HG03066 (cell line): ENCODE measurements around the gene PDXK.

Source experiments
- ATAC-seq: cut with Tn5 transposase; IDR thresholded peaks from one replicate; pipeline ENCODE4 v1.9.1; 2021; ENCODE audit warnings: low read depth; ENCODE audit not compliant: unreplicated experiment

PDXK gene

GRCh38 chr21:43721206-43721605 is 2.3 kb downstream of the PDXK start:
- no peak for ATAC-seq

DNA sequence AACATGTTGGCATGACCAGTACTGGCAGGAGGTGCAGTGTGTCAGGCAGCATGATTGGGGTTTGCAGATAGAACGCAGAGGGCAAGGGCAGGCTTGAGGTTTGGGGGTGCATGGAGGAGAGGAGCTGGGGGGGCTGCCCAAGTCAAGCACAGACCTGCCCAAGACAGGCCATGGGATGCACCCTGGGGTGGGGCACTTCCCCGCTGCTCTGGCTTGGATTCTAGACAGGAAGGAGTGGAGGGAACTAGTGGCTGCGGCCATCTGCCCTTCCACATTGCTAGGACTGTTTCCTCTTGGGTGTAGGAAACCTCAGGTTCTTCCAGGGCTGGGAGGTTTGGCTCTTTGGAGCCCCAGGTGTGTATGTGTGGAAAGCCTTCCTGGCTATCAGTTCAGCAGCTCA is 3.0 kb downstream of the PDXK start:
- no peak for ATAC-seq

GRCh38 chr21:43723648-43724047 is 4.7 kb downstream of the PDXK start:
- ATAC-seq: no peak

- ATAC-seq: no peak
Observed at GRCh38 chr21:43726686-43727518, 8.0 kb downstream of the PDXK start.

- no peak for ATAC-seq
Observed at GRCh38 chr21:43727519-43728153, 8.7 kb downstream of the PDXK start.

- ATAC-seq: peak; percentile 13
Observed at GRCh38 chr21:43728154-43728466, 9.2 kb downstream of the PDXK start.

DNA sequence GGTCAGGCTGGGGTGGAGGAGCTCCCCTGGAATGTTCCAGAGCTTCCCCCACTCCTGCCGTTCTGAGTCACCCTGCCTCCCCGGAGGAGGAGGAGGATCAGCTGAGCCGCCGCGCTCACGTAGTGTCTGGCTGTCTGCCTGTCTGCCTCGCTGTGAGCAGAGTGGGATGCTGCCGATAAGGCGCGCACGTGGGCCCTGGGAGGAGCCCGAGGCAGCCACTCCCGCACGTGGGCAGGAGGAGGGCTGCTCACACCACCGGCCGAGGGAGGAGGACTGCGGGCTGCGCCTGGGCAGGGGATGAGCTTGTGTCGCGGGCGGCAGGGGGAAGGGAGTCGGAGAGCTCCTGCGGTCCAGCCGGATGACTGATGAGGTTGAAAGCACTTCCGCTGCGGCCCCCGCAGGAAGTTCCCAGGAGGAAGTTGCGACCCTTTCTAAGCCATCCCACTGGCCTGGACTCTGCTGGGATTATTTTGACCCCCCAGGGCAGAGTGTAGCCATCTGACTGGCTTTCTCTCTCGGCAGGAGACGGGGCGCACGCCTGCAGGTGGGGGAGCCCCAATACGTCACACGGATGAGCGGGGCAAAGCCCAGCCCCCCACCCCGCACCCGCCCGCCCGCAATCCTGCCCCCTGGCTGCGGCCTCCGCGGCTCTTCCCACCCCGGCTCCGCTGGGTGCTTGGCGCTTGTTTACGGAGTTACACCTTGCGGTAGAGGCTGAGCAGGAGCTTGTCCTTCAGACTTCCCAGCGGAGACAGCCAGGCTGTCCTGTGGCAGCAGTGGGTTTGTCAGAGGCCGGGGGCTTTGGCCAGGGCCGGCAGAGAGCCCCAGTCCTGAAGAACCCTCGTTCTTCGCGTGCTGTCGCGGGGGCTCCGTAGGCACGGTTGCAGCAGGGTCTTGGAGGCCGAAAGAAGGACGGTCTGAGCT is 9.8 kb downstream of the PDXK start:
- peak; percentile 59 for ATAC-seq

- no peak for ATAC-seq
Observed at GRCh38 chr21:43731476-43731875, 12.5 kb downstream of the PDXK start.

GRCh38 chr21:43731891-43732711 is 13.2 kb downstream of the PDXK start:
- no peak for ATAC-seq

- no peak for ATAC-seq
Observed at GRCh38 chr21:43733060-43733459, 14.1 kb downstream of the PDXK start.

GRCh38 chr21:43733529-43734071 is 14.7 kb downstream of the PDXK start:
- no peak for ATAC-seq

- no peak for ATAC-seq
Observed at GRCh38 chr21:43734131-43734927, 15.4 kb downstream of the PDXK start.

- ATAC-seq: no peak
Observed at GRCh38 chr21:43734928-43735229, 15.9 kb downstream of the PDXK start.

- no peak for ATAC-seq
Observed at GRCh38 chr21:43735236-43736091, 16.5 kb downstream of the PDXK start.

GRCh38 chr21:43736224-43736883 is 17.4 kb downstream of the PDXK start:
- ATAC-seq: no peak

GRCh38 chr21:43737158-43737950 is 18.4 kb downstream of the PDXK start:
- ATAC-seq: no peak
